ENCODE measurements around the gene ACP5.

Gene ACP5

DNA sequence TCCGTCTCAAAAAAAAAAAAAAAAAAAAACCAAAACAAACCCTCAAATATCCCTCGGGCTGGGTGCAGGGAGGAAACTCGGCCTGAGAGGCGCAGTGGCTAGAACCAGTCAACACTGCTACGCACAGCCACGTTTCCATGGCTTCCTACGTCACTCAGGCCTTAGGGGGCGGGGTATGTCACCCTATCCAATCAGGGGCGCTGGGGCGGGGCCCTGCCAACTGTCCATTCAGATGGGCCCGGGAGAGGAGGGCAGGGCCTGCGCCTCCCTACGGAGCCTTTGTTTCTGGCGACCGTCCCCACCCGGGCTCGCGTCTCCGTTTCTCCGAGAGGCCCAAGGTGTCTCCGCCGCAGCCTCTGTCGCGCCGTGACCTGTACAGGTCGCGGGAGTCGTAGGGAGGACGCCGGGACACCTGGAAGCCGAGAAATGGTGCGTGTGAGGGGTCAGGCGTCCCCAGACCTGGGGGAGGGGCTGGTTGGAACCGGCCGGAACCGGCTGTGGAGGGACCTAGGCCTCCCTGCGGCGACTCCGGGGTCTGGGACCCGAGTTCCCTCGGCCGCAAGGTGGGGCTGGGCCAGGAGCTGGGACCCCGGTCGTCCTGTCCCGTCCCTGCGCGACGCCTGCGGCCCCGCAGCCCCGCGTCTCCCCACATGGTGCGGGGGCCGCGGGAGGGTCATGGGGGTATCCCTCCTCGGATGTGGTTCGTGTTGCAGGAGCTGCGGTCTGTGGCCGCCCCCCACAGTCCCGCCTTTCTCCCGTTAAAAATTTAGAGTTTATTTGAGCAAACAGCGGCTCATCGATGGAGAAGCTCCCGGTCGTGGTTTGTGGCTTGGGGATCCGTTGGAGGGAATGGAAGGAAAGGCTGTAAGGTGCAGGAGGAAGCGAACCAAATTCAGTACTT, 20.0 kb upstream of the ACP5 start, which contains the start of gene ZNF627 (continued):
- TF ChIP-seq KLF10 (tag by site-specific recombination; IDR thresholded peaks at IDR 0.05) (peak; percentile 60), ZNF16 (tag by site-specific recombination; IDR thresholded peaks at IDR 0.05; ENCODE audit: low read depth) (no peak), ZNF560 (tag by site-specific recombination; IDR thresholded peaks at IDR 0.05; ENCODE audit: borderline replicate concordance) (0 out of 2 replicates have a peak, but pooled peaks have one; percentile 38), ZNF747 (tag by site-specific recombination; IDR thresholded peaks at IDR 0.05) (no peak), KLF7 (tag by site-specific recombination; IDR thresholded peaks at IDR 0.05; ENCODE audit: borderline replicate concordance) (no peak; the same call in 1 of the 2 replicates), ZNF341 (tag by site-specific recombination; IDR thresholded peaks at IDR 0.05; ENCODE audit: low read depth) (peak; percentile 80), ZNF394 (tag by site-specific recombination; IDR thresholded peaks at IDR 0.05; ENCODE audit: borderline replicate concordance) (peak; percentile 67; the same call in 1 of the 2 replicates), GLIS2 (tag by site-specific recombination; IDR thresholded peaks at IDR 0.05) (peak; percentile 87), MYNN (tag by site-specific recombination; IDR thresholded peaks at IDR 0.05; ENCODE audit: borderline replicate concordance) (no peak), ZNF561 (tag by site-specific recombination; IDR thresholded peaks at IDR 0.05; ENCODE audit: borderline replicate concordance) (peak; percentile 96), KLF9 (tag by site-specific recombination; IDR thresholded peaks at IDR 0.05; ENCODE audit: low read depth) (peak; percentile 52), OVOL3 (tag by site-specific recombination; IDR thresholded peaks at IDR 0.05) (0 out of 2 replicates have a peak, but pooled peaks have one; percentile 19), ZNF214 (tag by site-specific recombination; IDR thresholded peaks at IDR 0.05; ENCODE audit: borderline replicate concordance) (no peak), ZNF274 (IDR thresholded peaks at IDR 0.05; ENCODE audit: low read length) (no peak), ZNF274 (tag by site-specific recombination; IDR thresholded peaks at IDR 0.05; ENCODE audit: borderline replicate concordance) (no peak), IKZF3 (tag by site-specific recombination; IDR thresholded peaks at IDR 0.05) (no peak; the same call in 1 of the 2 replicates), ZNF48 (tag by site-specific recombination; IDR thresholded peaks at IDR 0.05) (no peak)
- TF ChIP-seq, protein P1, sequence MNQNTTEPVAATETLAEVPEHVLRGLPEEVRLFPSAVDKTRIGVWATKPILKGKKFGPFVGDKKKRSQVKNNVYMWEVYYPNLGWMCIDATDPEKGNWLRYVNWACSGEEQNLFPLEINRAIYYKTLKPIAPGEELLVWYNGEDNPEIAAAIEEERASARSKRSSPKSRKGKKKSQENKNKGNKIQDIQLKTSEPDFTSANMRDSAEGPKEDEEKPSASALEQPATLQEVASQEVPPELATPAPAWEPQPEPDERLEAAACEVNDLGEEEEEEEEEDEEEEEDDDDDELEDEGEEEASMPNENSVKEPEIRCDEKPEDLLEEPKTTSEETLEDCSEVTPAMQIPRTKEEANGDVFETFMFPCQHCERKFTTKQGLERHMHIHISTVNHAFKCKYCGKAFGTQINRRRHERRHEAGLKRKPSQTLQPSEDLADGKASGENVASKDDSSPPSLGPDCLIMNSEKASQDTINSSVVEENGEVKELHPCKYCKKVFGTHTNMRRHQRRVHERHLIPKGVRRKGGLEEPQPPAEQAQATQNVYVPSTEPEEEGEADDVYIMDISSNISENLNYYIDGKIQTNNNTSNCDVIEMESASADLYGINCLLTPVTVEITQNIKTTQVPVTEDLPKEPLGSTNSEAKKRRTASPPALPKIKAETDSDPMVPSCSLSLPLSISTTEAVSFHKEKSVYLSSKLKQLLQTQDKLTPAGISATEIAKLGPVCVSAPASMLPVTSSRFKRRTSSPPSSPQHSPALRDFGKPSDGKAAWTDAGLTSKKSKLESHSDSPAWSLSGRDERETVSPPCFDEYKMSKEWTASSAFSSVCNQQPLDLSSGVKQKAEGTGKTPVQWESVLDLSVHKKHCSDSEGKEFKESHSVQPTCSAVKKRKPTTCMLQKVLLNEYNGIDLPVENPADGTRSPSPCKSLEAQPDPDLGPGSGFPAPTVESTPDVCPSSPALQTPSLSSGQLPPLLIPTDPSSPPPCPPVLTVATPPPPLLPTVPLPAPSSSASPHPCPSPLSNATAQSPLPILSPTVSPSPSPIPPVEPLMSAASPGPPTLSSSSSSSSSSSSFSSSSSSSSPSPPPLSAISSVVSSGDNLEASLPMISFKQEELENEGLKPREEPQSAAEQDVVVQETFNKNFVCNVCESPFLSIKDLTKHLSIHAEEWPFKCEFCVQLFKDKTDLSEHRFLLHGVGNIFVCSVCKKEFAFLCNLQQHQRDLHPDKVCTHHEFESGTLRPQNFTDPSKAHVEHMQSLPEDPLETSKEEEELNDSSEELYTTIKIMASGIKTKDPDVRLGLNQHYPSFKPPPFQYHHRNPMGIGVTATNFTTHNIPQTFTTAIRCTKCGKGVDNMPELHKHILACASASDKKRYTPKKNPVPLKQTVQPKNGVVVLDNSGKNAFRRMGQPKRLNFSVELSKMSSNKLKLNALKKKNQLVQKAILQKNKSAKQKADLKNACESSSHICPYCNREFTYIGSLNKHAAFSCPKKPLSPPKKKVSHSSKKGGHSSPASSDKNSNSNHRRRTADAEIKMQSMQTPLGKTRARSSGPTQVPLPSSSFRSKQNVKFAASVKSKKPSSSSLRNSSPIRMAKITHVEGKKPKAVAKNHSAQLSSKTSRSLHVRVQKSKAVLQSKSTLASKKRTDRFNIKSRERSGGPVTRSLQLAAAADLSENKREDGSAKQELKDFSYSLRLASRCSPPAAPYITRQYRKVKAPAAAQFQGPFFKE (tag by site-specific recombination; IDR thresholded peaks at IDR 0.05; ENCODE audit: borderline replicate concordance) = no peak
- TF ChIP-seq, protein P2, sequence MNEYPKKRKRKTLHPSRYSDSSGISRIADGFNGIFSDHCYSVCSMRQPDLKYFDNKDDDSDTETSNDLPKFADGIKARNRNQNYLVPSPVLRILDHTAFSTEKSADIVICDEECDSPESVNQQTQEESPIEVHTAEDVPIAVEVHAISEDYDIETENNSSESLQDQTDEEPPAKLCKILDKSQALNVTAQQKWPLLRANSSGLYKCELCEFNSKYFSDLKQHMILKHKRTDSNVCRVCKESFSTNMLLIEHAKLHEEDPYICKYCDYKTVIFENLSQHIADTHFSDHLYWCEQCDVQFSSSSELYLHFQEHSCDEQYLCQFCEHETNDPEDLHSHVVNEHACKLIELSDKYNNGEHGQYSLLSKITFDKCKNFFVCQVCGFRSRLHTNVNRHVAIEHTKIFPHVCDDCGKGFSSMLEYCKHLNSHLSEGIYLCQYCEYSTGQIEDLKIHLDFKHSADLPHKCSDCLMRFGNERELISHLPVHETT (tag by site-specific recombination; IDR thresholded peaks at IDR 0.05) = no peak
- TF ChIP-seq, protein P3, sequence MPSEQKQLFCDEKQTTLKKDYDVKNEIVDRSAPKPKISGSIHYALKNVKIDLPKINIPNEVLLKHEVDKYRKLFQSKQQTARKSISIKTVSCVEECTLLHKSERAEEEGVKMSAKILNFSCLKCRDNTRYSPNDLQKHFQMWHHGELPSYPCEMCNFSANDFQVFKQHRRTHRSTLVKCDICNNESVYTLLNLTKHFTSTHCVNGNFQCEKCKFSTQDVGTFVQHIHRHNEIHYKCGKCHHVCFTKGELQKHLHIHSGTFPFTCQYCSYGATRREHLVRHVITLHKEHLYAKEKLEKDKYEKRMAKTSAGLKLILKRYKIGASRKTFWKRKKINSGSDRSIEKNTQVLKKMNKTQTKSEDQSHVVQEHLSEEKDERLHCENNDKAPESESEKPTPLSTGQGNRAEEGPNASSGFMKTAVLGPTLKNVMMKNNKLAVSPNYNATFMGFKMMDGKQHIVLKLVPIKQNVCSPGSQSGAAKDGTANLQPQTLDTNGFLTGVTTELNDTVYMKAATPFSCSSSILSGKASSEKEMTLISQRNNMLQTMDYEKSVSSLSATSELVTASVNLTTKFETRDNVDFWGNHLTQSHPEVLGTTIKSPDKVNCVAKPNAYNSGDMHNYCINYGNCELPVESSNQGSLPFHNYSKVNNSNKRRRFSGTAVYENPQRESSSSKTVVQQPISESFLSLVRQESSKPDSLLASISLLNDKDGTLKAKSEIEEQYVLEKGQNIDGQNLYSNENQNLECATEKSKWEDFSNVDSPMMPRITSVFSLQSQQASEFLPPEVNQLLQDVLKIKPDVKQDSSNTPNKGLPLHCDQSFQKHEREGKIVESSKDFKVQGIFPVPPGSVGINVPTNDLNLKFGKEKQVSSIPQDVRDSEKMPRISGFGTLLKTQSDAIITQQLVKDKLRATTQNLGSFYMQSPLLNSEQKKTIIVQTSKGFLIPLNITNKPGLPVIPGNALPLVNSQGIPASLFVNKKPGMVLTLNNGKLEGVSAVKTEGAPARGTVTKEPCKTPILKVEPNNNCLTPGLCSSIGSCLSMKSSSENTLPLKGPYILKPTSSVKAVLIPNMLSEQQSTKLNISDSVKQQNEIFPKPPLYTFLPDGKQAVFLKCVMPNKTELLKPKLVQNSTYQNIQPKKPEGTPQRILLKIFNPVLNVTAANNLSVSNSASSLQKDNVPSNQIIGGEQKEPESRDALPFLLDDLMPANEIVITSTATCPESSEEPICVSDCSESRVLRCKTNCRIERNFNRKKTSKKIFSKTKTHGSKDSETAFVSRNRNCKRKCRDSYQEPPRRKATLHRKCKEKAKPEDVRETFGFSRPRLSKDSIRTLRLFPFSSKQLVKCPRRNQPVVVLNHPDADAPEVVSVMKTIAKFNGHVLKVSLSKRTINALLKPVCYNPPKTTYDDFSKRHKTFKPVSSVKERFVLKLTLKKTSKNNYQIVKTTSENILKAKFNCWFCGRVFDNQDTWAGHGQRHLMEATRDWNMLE (tag by site-specific recombination; conservative IDR thresholded peaks at IDR 0.05; ENCODE audit: low read depth) = no peak
- TF ChIP-seq, protein P4, sequence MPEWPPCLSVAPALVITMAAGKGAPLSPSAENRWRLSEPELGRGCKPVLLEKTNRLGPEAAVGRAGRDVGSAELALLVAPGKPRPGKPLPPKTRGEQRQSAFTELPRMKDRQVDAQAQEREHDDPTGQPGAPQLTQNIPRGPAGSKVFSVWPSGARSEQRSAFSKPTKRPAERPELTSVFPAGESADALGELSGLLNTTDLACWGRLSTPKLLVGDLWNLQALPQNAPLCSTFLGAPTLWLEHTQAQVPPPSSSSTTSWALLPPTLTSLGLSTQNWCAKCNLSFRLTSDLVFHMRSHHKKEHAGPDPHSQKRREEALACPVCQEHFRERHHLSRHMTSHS (tag by site-specific recombination; IDR thresholded peaks at IDR 0.05) = no peak
- TF ChIP-seq, protein P5, sequence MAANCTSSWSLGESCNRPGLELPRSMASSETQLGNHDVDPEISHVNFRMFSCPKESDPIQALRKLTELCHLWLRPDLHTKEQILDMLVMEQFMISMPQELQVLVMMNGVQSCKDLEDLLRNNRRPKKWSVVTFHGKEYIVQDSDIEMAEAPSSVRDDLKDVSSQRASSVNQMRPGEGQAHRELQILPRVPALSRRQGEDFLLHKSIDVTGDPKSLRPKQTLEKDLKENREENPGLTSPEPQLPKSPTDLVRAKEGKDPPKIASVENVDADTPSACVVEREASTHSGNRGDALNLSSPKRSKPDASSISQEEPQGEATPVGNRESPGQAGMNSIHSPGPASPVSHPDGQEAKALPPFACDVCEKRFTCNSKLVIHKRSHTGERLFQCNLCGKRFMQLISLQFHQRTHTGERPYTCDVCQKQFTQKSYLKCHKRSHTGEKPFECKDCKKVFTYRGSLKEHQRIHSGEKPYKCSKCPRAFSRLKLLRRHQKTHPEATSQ (tag by site-specific recombination; IDR thresholded peaks at IDR 0.05) = peak; percentile 74; the same call in 1 of the 2 replicates
